DOHH2 (cell line): ENCODE results near the gene PRIM2.
"Not testable (repeated sequence)": the region's sequence is repeated elsewhere in the genome, so short reads cannot be mapped to it uniquely, and the experiment has no call there.

Source experiments
- H3F3A ChIP-seq: fragments of 200-600 bp; sonication (generic), shearing (Covaris generic); 2 replicates; pipeline ENCODE4 v1.6.0; 2016; ENCODE audit warnings: antibody characterized with exemption, mild to moderate bottlenecking; ENCODE audit not compliant: control insufficient read depth, insufficient read depth
- H3K27ac ChIP-seq: fragments of 200-600 bp; sonication (generic); 2 replicates; pipeline ENCODE4 v1.5.1; 2014; ENCODE audit warnings: low read depth, mild to moderate bottlenecking, low read length, moderate library complexity
- H3K27me3 ChIP-seq: fragments of 200-600 bp; sonication (generic); 2 replicates; pipeline ENCODE4 v1.6.1; 2014; ENCODE audit warnings: mild to moderate bottlenecking, low read length, mixed read lengths; ENCODE audit not compliant: control insufficient read depth
- H3K36me3 ChIP-seq: fragments of 200-600 bp; sonication (generic); 2 replicates; pipeline ENCODE4 v1.6.1; 2014; ENCODE audit warnings: mild to moderate bottlenecking, low read length, moderate library complexity, mixed read lengths; ENCODE audit not compliant: control insufficient read depth
- H3K4me1 ChIP-seq: fragments of 200-600 bp; sonication (generic); 2 replicates; pipeline ENCODE4 v1.6.1; 2014; ENCODE audit warnings: mild to moderate bottlenecking, low read length, mixed read lengths; ENCODE audit not compliant: control insufficient read depth
- H3K4me2 ChIP-seq: fragments of 200-600 bp; sonication (generic); 2 replicates; pipeline ENCODE4 v1.6.0; 2014; ENCODE audit warnings: mild to moderate bottlenecking, low read length, moderate library complexity
- H3K4me3 ChIP-seq: fragments of 200-600 bp; sonication (generic); 2 replicates; pipeline ENCODE4 v1.5.1; 2014; ENCODE audit warnings: mild to moderate bottlenecking, low read length, mixed read lengths
- H3K79me2 ChIP-seq: fragments of 200-600 bp; sonication (generic); 2 replicates; pipeline ENCODE4 v1.6.1; 2014; ENCODE audit warnings: mild to moderate bottlenecking, low read length, mixed read lengths; ENCODE audit not compliant: control insufficient read depth
- H3K9me2 ChIP-seq: fragments of 200-600 bp; sonication (generic); replicated peaks from 2 replicates; pipeline ENCODE4 v1.6.1; 2014; ENCODE audit warnings: mild to moderate bottlenecking, low read length, mixed read lengths; ENCODE audit not compliant: control insufficient read depth
- H3K9me3 ChIP-seq: fragments of 200-600 bp; sonication (generic); 2 replicates; pipeline ENCODE4 v1.6.1; 2014; ENCODE audit warnings: antibody characterized with exemption, low read length, mixed read lengths; ENCODE audit not compliant: control insufficient read depth, insufficient read depth
- H4K20me1 ChIP-seq: fragments of 200-600 bp; sonication (generic); 2 replicates; pipeline ENCODE4 v1.6.0; 2014; ENCODE audit warnings: low read depth, mild to moderate bottlenecking, antibody characterized with exemption, low read length, moderate library complexity; ENCODE audit not compliant: control insufficient read depth, insufficient read depth
- CTCF ChIP-seq: fragments of 200-600 bp; sonication (generic); IDR thresholded peaks from one replicate; pipeline ENCODE4 v1.5.1; 2014; ENCODE audit warnings: antibody characterized with exemption, mild to moderate bottlenecking, low read depth, low read length; ENCODE audit not compliant: poor library complexity, severe bottlenecking
- EZH2phosphoT487 ChIP-seq: fragments of 200-600 bp; sonication (generic); IDR thresholded peaks from 2 replicates; pipeline ENCODE4 v1.6.1; 2017; ENCODE audit warnings: borderline replicate concordance, mild to moderate bottlenecking, antibody characterized with exemption, low read length, moderate library complexity, mixed read lengths

The PRIM2 gene

GRCh38 chr6:57423468-57423867 is 106.0 kb downstream of the PRIM2 start:
- TF ChIP-seq EZH2phosphoT487 (no peak), CTCF (no peak)
- Histone ChIP-seq H3K9me2 (no peaks in the 10 kb centered on the region), H3F3A (no peaks in the 10 kb centered on the region), H3K36me3 (no peaks in the 10 kb centered on the region), H3K4me1 (peaks cover 28% of the 10 kb centered on the region), H3K27ac (no peak overlapping the region), H3K79me2 (0 out of 2 replicates have a peak, but pooled peaks cover 3% of the 10 kb centered on the region), H3K27me3 (no peaks in the 10 kb centered on the region), H3K9me3 (no peaks in the 10 kb centered on the region), H3K4me2 (no peak overlapping the region), H4K20me1 (no peaks in the 10 kb centered on the region), H3K4me3 (no peak overlapping the region)

DNA sequence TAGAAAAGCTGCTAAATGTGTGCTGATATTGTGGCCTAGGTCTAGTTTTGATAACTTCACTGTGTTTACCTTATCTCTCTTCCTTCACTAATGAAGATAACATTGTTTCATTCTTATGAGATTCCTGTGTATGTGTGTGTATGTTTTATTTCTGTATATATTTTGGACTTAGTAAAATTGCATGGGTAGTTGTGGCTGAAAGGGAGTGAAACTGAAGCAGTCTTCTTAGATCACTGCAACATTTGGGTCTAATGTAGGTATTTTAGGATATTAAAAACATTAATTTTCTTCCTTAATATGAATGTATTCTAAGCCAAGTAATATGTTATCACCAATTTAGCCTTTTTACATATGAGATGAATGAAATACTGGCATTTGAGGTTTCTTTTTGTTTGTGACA is 114.3 kb downstream of the PRIM2 start:
- not testable (repeated sequence) for H3F3A ChIP-seq, H3K4me3 ChIP-seq, H3K79me2 ChIP-seq, H3K27me3 ChIP-seq, H3K9me2 ChIP-seq, H3K27ac ChIP-seq, H3K9me3 ChIP-seq, H3K36me3 ChIP-seq, H3K4me2 ChIP-seq, H4K20me1 ChIP-seq
- peaks cover 28% of the 10 kb centered on the region for H3K4me1 ChIP-seq

DNA sequence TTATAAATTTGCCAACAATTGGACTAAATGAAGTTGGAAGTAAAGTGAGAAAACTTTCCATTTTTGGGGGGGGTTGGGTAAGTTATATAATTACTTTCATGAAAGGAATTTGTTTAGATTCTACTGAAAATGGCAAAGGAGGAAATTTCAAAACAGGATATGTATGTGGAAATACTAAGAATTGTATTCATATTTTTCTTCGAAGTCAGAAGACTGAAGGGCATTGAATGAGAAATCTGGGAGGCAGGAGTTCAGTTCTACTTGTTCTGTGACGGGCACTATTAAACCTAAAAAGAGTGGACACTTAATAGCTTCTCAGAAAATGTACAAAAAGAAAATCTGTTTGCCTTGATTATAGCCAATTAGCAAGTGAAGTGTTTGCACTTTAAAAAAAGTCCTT is 114.7 kb downstream of the PRIM2 start:
- no peaks in the 10 kb centered on the region for H3K36me3 ChIP-seq
- TF ChIP-seq CTCF (no peak), EZH2phosphoT487 (no peak)
- H3K4me2 ChIP-seq = no peak overlapping the region
- H3K9me2 ChIP-seq = no peaks in the 10 kb centered on the region
- no peaks in the 10 kb centered on the region for H4K20me1 ChIP-seq
- peaks cover 28% of the 10 kb centered on the region for H3K4me1 ChIP-seq
- H3F3A ChIP-seq = no peaks in the 10 kb centered on the region
- H3K27ac ChIP-seq = no peak overlapping the region
- no peaks in the 10 kb centered on the region for H3K27me3 ChIP-seq
- H3K79me2 ChIP-seq = 0 out of 2 replicates have a peak, but pooled peaks cover 4% of the 10 kb centered on the region
- H3K4me3 ChIP-seq = no peak overlapping the region
- no peaks in the 10 kb centered on the region for H3K9me3 ChIP-seq

DNA sequence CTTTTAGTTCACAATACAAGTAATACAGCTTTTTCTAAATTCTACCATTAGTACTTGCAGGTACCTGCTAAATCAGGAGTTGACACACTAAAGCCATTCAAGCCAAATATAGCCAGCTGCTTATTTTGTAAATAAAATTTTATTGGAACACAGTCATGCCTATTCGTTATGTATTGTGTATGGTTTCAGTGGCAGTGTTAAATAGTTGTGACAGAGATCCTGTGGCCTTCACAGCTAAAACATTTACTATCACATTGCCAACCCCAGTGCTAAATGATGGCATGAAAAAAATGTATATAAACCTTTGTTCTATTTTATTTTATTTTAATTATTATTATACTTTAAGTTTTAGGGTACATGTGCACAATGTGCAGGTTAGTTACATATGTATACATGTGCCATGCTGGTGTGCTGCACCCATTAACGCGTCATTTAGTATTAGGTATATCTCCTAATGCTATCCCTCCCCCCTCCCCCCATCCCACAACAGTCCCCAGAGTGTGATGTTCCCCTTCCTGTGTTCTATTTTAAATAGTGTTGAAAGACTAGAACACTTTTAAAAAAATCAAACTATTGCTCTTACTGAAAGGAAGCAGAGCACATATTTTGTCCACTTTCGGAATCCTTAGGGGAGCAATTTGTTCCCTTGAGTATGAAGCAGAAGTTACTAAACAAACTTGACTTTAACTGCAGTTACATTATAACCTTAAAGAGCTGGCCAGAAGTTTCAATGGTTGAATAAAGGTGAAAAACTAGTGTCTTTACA is 115.7 kb downstream of the PRIM2 start:
- Histone ChIP-seq H3K4me2 (peak overlapping the region; percentile 57), H3K9me3 (no peaks in the 10 kb centered on the region), H3F3A (no peaks in the 10 kb centered on the region), H4K20me1 (no peaks in the 10 kb centered on the region), H3K4me1 (peaks cover 28% of the 10 kb centered on the region), H3K27ac (peak overlapping the region; percentile 45), H3K4me3 (peak overlapping the region; percentile 39), H3K36me3 (no peaks in the 10 kb centered on the region), H3K9me2 (no peaks in the 10 kb centered on the region), H3K27me3 (no peaks in the 10 kb centered on the region), H3K79me2 (0 out of 2 replicates have a peak, but pooled peaks cover 4% of the 10 kb centered on the region)
- TF ChIP-seq CTCF (no peak), EZH2phosphoT487 (no peak)

DNA sequence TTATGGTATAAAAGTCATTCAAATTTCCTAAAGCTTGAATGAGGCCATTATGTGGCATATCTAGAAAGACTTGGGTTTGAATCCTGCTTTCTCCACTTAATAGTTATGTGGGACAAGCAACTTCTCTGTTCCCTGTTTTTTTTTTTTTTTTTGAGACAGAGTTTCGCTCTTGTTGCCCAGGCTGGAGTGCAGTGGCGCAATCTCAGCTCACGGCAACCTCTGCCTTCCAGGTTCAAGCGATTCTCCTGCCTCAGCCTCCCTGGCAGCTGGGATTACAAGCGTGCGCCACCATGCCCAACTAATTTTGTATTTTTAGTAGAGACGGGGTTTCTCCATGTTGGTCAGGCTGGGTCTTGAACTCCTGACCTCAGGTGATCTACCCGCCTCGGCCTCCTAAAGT is 116.4 kb downstream of the PRIM2 start:
- not testable (repeated sequence) for H3K79me2 ChIP-seq, H3F3A ChIP-seq, H3K9me2 ChIP-seq, H4K20me1 ChIP-seq, H3K36me3 ChIP-seq, H3K27me3 ChIP-seq, H3K9me3 ChIP-seq
- Histone ChIP-seq H3K4me1 (peaks cover 28% of the 10 kb centered on the region), H3K4me3 (peak overlapping the region; percentile 39), H3K4me2 (peak overlapping the region; percentile 57), H3K27ac (peak overlapping the region; percentile 45)
